Measurements from ENCODE around the gene BNIP2. TPM values are rescaled to one million over a fixed set of nuclear protein-coding genes. Genes with fewer than 3 reads are reported as not detected.

The BNIP2 gene
- total RNA-seq, 1 donor from 2014 or later: 70.2 TPM

- H3K27me3 Mint-ChIP-seq (ENCODE audit: unreplicated experiment): no peaks in the 10 kb centered on the region
- peaks cover 12% of the 10 kb centered on the region for H3K9me3 Mint-ChIP-seq (ENCODE audit: unreplicated experiment)
- H3K4me3 Mint-ChIP-seq (ENCODE audit: unreplicated experiment): peak overlapping the region; percentile 93
- peak overlapping the region; percentile 88 for H3K27ac Mint-ChIP-seq (ENCODE audit: unreplicated experiment)
- H3K36me3 Mint-ChIP-seq (ENCODE audit: unreplicated experiment): no peaks in the 10 kb centered on the region
- peak; percentile 58 for DNase-seq
- TF ChIP-seq CTCF (IDR thresholded peaks at IDR 0.05; ENCODE audit: partially characterized antibody, unreplicated experiment): no peak
- peaks cover 15% of the 10 kb centered on the region for H3K4me1 Mint-ChIP-seq (ENCODE audit: low read depth, unreplicated experiment)
Observed at GRCh38 chr15:59689626-59690236, 611 bp upstream of the BNIP2 start.

GRCh38 chr15:59688423-59688781 is 718 bp downstream of the BNIP2 start:
- no peak for TF ChIP-seq CTCF (IDR thresholded peaks at IDR 0.05; ENCODE audit: partially characterized antibody, unreplicated experiment)
- Mint-ChIP-seq H3K4me1 (ENCODE audit: low read depth, unreplicated experiment) (peaks cover 15% of the 10 kb centered on the region), H3K9me3 (ENCODE audit: unreplicated experiment) (peaks cover 12% of the 10 kb centered on the region), H3K4me3 (ENCODE audit: unreplicated experiment) (peak overlapping the region; percentile 85), H3K27ac (ENCODE audit: unreplicated experiment) (peak overlapping the region; percentile 95), H3K27me3 (ENCODE audit: unreplicated experiment) (no peaks in the 10 kb centered on the region), H3K36me3 (ENCODE audit: unreplicated experiment) (no peaks in the 10 kb centered on the region)
- no peak for DNase-seq

GRCh38 chr15:59687836-59688235 is 1.3 kb downstream of the BNIP2 start:
- H3K27ac Mint-ChIP-seq (ENCODE audit: unreplicated experiment): peak overlapping the region; percentile 95

GRCh38 chr15:59686389-59686788 is 2.7 kb downstream of the BNIP2 start:
- H3K4me3 Mint-ChIP-seq (ENCODE audit: unreplicated experiment): peak overlapping the region; percentile 64
- no peak for TF ChIP-seq CTCF (IDR thresholded peaks at IDR 0.05; ENCODE audit: partially characterized antibody, unreplicated experiment)
- no peak for DNase-seq

More at GRCh38 chr15:59687836-59688235, 1.3 kb downstream of the BNIP2 start:
- Mint-ChIP-seq H3K4me1 (ENCODE audit: low read depth, unreplicated experiment) (peaks cover 15% of the 10 kb centered on the region), H3K36me3 (ENCODE audit: unreplicated experiment) (no peaks in the 10 kb centered on the region), H3K4me3 (ENCODE audit: unreplicated experiment) (peak overlapping the region; percentile 85), H3K9me3 (ENCODE audit: unreplicated experiment) (peaks cover 12% of the 10 kb centered on the region), H3K27me3 (ENCODE audit: unreplicated experiment) (no peaks in the 10 kb centered on the region)
- DNase-seq: no peak
- TF ChIP-seq CTCF (IDR thresholded peaks at IDR 0.05; ENCODE audit: partially characterized antibody, unreplicated experiment): no peak

GRCh38 chr15:59685737-59686297 is 3.3 kb downstream of the BNIP2 start:
- no peak overlapping the region for H3K27ac Mint-ChIP-seq (ENCODE audit: unreplicated experiment)
- H3K36me3 Mint-ChIP-seq (ENCODE audit: unreplicated experiment): no peaks in the 10 kb centered on the region

More at GRCh38 chr15:59686389-59686788, 2.7 kb downstream of the BNIP2 start:
- Mint-ChIP-seq H3K4me1 (ENCODE audit: low read depth, unreplicated experiment) (peaks cover 15% of the 10 kb centered on the region), H3K27me3 (ENCODE audit: unreplicated experiment) (no peaks in the 10 kb centered on the region), H3K36me3 (ENCODE audit: unreplicated experiment) (no peaks in the 10 kb centered on the region), H3K27ac (ENCODE audit: unreplicated experiment) (peak overlapping the region; percentile 33), H3K9me3 (ENCODE audit: unreplicated experiment) (peaks cover 12% of the 10 kb centered on the region)

More at GRCh38 chr15:59685737-59686297, 3.3 kb downstream of the BNIP2 start:
- Mint-ChIP-seq H3K4me1 (ENCODE audit: low read depth, unreplicated experiment) (peaks cover 15% of the 10 kb centered on the region), H3K4me3 (ENCODE audit: unreplicated experiment) (peak overlapping the region; percentile 38), H3K27me3 (ENCODE audit: unreplicated experiment) (no peaks in the 10 kb centered on the region), H3K9me3 (ENCODE audit: unreplicated experiment) (peaks cover 12% of the 10 kb centered on the region)
- no peak for TF ChIP-seq CTCF (IDR thresholded peaks at IDR 0.05; ENCODE audit: partially characterized antibody, unreplicated experiment)
- DNase-seq: no peak
